Measurements from ENCODE around the gene NTF4. TPM values are rescaled to one million over a fixed set of nuclear protein-coding genes. Genes with fewer than 3 reads are reported as not detected.

NTF4 gene
- total and polyA plus RNA-seq, 11 donors: 0.76 TPM; not detected in 10

DNA sequence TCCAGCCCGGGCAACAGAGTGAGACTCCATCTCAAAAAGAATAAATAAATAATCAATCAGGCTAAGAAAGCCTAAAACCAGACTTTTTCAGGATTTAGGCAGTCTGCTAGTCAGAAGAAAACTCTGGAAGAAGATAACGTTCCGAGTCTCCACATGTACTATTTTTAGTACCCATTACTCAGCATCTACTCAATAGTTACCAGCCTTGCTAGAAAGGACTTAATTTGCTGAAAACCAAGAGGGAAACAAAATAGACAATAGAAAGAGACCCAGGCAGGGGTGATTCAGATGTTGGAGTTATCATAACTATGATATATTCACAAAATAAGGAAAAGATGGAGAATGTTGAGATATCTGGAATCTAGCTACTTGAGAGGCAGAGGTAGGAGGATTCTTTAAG is 45.9 kb upstream of the NTF4 start:
- no peak overlapping the region for H3K4me3 ChIP-seq
- peaks cover 0 to 33% (median 20%) of the 10 kb centered on the region in 12 donors for H3K4me1 ChIP-seq
- H3K27me3 ChIP-seq: no peaks in the 10 kb centered on the region
- peak overlapping the region in 7 of 12 donors; percentile 9 to 52 (median 32) for H3K27ac ChIP-seq
- no peak for DNase-seq
- 28 to 34% (median 29%) methylated on average over 3 of the region's 3 CpGs for WGBS, 4 donors
- no peaks in the 10 kb centered on the region for H3K9me3 ChIP-seq
- H3K36me3 ChIP-seq: peaks cover 0 to 42% (median 38%) of the 10 kb centered on the region in 9 donors
- no peak for ATAC-seq
- no peak for TF ChIP-seq CTCF (IDR thresholded peaks at IDR 0.05)
- TF ChIP-seq POLR2A (IDR thresholded peaks at IDR 0.05): no peak
- intact Hi-C loops (cut with DNase I): loop anchor here in 4 of 10 donors (5.0 kb wide), 1 partner anchor 37 kb away; no protein-coding TSS in a partner anchor

DNA sequence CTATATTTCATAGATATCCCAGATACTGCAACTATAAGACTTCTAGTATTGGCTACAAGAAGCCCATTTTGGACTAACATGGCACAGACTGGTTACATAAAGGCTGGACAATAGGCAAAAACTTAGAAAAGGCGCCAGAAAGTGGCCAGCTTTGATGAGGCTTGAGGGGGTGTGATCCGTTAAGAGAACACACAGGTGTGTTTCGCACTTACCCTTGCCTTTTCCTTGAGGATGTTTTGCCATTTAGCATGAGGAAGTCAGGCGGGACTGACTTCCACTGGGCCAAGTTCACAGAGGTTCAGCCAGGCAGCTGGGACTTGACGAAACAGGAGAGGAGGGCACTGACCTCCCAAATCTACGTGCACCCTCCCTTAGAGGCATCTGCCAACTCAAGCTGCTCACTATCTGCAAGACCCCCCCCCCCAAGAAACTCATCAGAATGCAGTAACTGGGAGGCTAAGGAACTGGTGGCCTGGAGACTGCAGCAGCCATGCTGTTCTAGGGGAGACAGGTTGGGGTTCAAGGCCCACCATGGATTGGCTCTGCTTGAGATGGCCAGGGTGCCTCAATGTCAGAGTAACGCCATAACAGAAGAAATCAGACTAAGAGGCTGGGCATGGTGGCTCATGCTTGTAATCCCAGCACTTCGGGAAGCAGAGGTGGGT is 45.1 kb upstream of the NTF4 start:
- DNase-seq: peak in 1 of 5 donors; percentile 14
- Histone ChIP-seq H3K4me3 (no peak overlapping the region), H3K36me3 (peaks cover 0 to 51% (median 47%) of the 10 kb centered on the region in 9 donors), H3K27ac (peak overlapping the region in 4 of 12 donors; percentile 32 to 52 (median 38)), H3K9me3 (no peaks in the 10 kb centered on the region), H3K27me3 (no peaks in the 10 kb centered on the region), H3K4me1 (peaks cover 0 to 28% (median 18%) of the 10 kb centered on the region in 12 donors)
- WGBS, 4 donors: 78 to 91% (median 81%) methylated on average over 8 of the region's 8 CpGs
- no peak for ATAC-seq
- no peak for TF ChIP-seq POLR2A (IDR thresholded peaks at IDR 0.05)
- TF ChIP-seq CTCF (IDR thresholded peaks at IDR 0.05): no peak
- intact Hi-C loops (cut with DNase I): loop anchor here in 4 of 10 donors (5.0 kb wide), 1 partner anchor 38 kb away; no protein-coding TSS in a partner anchor

DNA sequence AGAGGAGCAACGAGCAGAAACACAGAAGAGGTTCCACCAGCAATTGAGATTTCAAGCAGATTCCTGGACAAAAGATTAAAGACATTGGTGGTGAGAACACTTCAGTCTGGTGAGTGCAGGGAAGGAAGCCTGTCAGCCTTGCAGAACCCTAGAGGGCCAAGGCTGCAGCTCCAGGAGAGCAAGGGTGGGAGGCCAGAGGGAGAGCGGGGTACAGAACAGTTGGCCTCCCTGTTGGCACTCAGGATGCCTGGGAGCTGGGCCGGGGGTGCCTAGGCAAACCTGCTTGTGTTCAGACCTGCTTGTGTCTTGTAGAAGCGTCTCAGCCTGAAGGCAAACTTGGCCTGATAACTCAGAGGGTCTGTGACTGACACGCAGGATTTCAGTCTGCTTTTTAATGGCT is 44.4 kb upstream of the NTF4 start:
- peaks cover 0 to 57% (median 53%) of the 10 kb centered on the region in 9 donors for H3K36me3 ChIP-seq
- no peaks in the 10 kb centered on the region for H3K9me3 ChIP-seq
- H3K27ac ChIP-seq: no peak overlapping the region
- H3K4me1 ChIP-seq: peaks cover 0 to 27% (median 18%) of the 10 kb centered on the region in 12 donors
- TF ChIP-seq POLR2A (IDR thresholded peaks at IDR 0.05): no peak
- no peak for TF ChIP-seq CTCF (IDR thresholded peaks at IDR 0.05)
- no peaks in the 10 kb centered on the region for H3K27me3 ChIP-seq
- no peak for ATAC-seq
- intact Hi-C loops (cut with DNase I): no loop called here
- 77 to 86% (median 79%) methylated on average over 5 of the region's 5 CpGs for WGBS, 4 donors
- DNase-seq: no peak
- no peak overlapping the region for H3K4me3 ChIP-seq

DNA sequence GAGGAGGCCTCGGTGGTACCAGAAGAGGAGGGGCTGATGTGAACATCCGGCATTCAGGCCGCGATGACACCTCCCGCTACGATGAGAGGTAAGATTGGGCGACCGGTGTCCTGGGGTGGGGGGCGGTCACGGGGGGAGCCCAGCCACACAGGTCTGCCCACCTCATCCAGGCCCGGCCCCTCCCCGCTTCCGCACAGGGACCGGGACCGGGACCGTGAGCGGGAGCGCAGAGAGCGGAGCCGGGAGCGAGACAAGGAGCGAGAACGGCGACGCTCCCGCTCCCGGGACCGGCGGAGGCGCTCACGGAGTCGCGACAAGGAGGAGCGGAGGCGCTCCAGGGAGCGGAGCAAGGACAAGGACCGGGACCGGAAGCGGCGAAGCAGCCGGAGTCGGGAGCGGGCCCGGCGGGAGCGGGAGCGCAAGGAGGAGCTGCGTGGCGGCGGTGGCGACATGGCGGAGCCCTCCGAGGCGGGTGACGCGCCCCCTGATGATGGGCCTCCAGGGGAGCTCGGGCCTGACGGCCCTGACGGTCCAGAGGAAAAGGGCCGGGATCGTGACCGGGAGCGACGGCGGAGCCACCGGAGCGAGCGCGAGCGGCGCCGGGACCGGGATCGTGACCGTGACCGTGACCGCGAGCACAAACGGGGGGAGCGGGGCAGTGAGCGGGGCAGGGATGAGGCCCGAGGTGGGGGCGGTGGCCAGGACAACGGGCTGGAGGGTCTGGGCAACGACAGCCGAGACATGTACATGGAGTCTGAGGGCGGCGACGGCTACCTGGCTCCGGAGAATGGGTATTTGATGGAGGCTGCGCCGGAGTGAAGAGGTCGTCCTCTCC is 43.2 kb upstream of the NTF4 start:
- peaks cover 0 to 68% (median 64%) of the 10 kb centered on the region in 9 donors for H3K36me3 ChIP-seq
- no peaks in the 10 kb centered on the region for H3K27me3 ChIP-seq
- intact Hi-C loops (cut with DNase I): no loop called here
- DNase-seq (no peak), ATAC-seq (peak in 1 of 4 donors; percentile 31)
- no peaks in the 10 kb centered on the region for H3K9me3 ChIP-seq
- H3K4me3 ChIP-seq: no peak overlapping the region
- no peak overlapping the region for H3K27ac ChIP-seq
- TF ChIP-seq CTCF (IDR thresholded peaks at IDR 0.05): no peak
- no peak for TF ChIP-seq POLR2A (IDR thresholded peaks at IDR 0.05)
- 95% methylated on average over 93 of the region's 93 CpGs for WGBS, 4 donors
- H3K4me1 ChIP-seq: peaks cover 0 to 19% (median 10%) of the 10 kb centered on the region in 12 donors
